Mesendoderm (in vitro differentiated cells): ENCODE data around the gene OBSL1.

Experiments used
- DNase-seq: peaks from one replicate; pipeline ENCODE4 v3.0.0; 2013
- H2AK5ac ChIP-seq: 2 replicates; pipeline ENCODE4 v1.6.1; 2013; ENCODE audit warnings: low read length, inconsistent platforms
- H2BK120ac ChIP-seq: 2 replicates; pipeline ENCODE4 v1.6.1; 2013; ENCODE audit warnings: low read depth, mild to moderate bottlenecking, low read length, moderate library complexity, mixed read lengths
- H2BK15ac ChIP-seq: replicated peaks from 2 replicates; pipeline ENCODE4 v1.6.1; 2013; ENCODE audit warnings: low read depth, mild to moderate bottlenecking, moderate library complexity
- H2BK5ac ChIP-seq: 2 replicates; pipeline ENCODE4 v1.6.1; 2013; ENCODE audit warnings: low read length, inconsistent platforms
- H3K18ac ChIP-seq: 2 replicates; pipeline ENCODE4 v1.6.1; 2013; ENCODE audit warnings: mild to moderate bottlenecking, low read length, mixed read lengths
- H3K23ac ChIP-seq: one replicate; pipeline ENCODE4 v1.6.1; 2013; ENCODE audit warnings: low read length
- H3K27ac ChIP-seq: 2 replicates; pipeline ENCODE4 v1.5.1; 2013; ENCODE audit warnings: low read depth, mild to moderate bottlenecking, inconsistent platforms, low read length, moderate library complexity
- H3K27me3 ChIP-seq: 2 replicates; pipeline ENCODE4 v1.6.1; 2013; ENCODE audit warnings: low read length, control low read depth, mild to moderate bottlenecking, inconsistent platforms; ENCODE audit not compliant: insufficient read depth, poor library complexity
- H3K36me3 ChIP-seq: 2 replicates; pipeline ENCODE4 v1.6.1; 2013; ENCODE audit warnings: low read length, inconsistent platforms; ENCODE audit not compliant: control insufficient read depth, insufficient read depth
- H3K4ac ChIP-seq: one replicate; pipeline ENCODE4 v1.6.1; 2013; ENCODE audit warnings: low read depth, mild to moderate bottlenecking, low read length, moderate library complexity
- H3K4me1 ChIP-seq: 2 replicates; pipeline ENCODE4 v1.6.1; 2013; ENCODE audit warnings: low read depth, low read length, inconsistent platforms; ENCODE audit not compliant: control insufficient read depth
- H3K4me2 ChIP-seq: 2 replicates; pipeline ENCODE4 v1.6.1; 2013; ENCODE audit warnings: low read length
- H3K4me3 ChIP-seq: 2 replicates; pipeline ENCODE4 v1.5.1; 2013; ENCODE audit warnings: mild to moderate bottlenecking, low read length
- H3K56ac ChIP-seq: one replicate; pipeline ENCODE4 v1.6.1; 2013; ENCODE audit warnings: low read length
- H3K79me1 ChIP-seq: 2 replicates; pipeline ENCODE4 v1.6.1; 2013; ENCODE audit warnings: low read length, inconsistent platforms
- H3K79me2 ChIP-seq: 2 replicates; pipeline ENCODE4 v1.6.1; 2013; ENCODE audit warnings: mild to moderate bottlenecking, low read length; ENCODE audit not compliant: control insufficient read depth, insufficient read depth
- H3K9ac ChIP-seq: 2 replicates; pipeline ENCODE4 v1.6.1; 2013; ENCODE audit warnings: low read length, inconsistent platforms
- H4K5ac ChIP-seq: one replicate; pipeline ENCODE4 v1.6.1; 2013; ENCODE audit warnings: low read length
- H4K8ac ChIP-seq: one replicate; pipeline ENCODE4 v1.6.1; 2013; ENCODE audit warnings: low read depth, mild to moderate bottlenecking, control low read depth, low read length, moderate library complexity
- WGBS: extraction: QIAGEN DNeasy Blood & Tissue Kit; methylation state at CpG from one replicate; pipeline ENCODE4 v1.1.7; 2013; ENCODE audit warnings: low lambda C conversion rate, missing lambda C conversion rate; ENCODE audit not compliant: insufficient coverage; ENCODE audit errors: extremely low coverage; 5-methylcytosine and 5-hydroxymethylcytosine counted together

OBSL1 gene

DNA sequence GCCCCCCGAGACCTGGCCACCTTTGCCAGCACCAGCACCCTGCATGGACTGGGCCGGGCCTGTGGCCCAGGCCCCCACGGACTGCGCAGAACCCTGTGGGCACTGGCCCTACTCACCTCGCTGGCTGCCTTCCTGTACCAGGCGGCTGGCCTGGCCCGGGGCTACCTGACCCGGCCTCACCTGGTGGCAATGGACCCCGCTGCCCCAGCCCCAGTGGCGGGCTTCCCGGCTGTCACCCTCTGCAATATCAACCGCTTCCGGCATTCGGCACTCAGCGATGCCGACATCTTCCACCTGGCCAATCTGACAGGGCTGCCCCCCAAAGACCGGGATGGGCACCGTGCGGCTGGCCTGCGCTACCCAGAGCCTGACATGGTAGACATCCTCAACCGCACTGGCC is 56.5 kb downstream of the OBSL1 start:
- Histone ChIP-seq H3K4me3 (no peak overlapping the region), H2BK15ac (no peak overlapping the region), H3K4me1 (peaks cover 2% of the 10 kb centered on the region), H3K23ac (no peak overlapping the region), H4K5ac (no peak overlapping the region), H3K79me1 (no peaks in the 10 kb centered on the region), H3K79me2 (no peaks in the 10 kb centered on the region), H4K8ac (no peak overlapping the region), H3K56ac (no peak overlapping the region), H3K36me3 (no peaks in the 10 kb centered on the region), H3K4ac (no peak overlapping the region), H2AK5ac (no peak overlapping the region), H3K27ac (no peak overlapping the region), H3K9ac (no peak overlapping the region), H3K27me3 (peaks cover 23% of the 10 kb centered on the region), H3K4me2 (no peak overlapping the region), H3K18ac (no peak overlapping the region), H2BK5ac (no peak overlapping the region), H2BK120ac (no peak overlapping the region)
- no peak for DNase-seq
- WGBS = no CpG with 5 or more reads among the region's 21 CpGs

- peak within 1 kb of the TSS; percentile 19 for H3K9ac ChIP-seq
- peak within 1 kb of the TSS; percentile 42 for H3K56ac ChIP-seq
- no CpG with 5 or more reads among the region's 31 CpGs for WGBS
- no peak within 1 kb of the TSS for H3K4me3 ChIP-seq
- no peak within 1 kb of the TSS for H2BK120ac ChIP-seq
- no peaks in the 10 kb centered on the region for H3K79me1 ChIP-seq
- no peaks in the 10 kb centered on the region for H3K36me3 ChIP-seq
- peak within 1 kb of the TSS; percentile 29 for H3K4me2 ChIP-seq
- no peak within 1 kb of the TSS for H3K27ac ChIP-seq
- peaks cover 23% of the 10 kb centered on the region for H3K27me3 ChIP-seq
- no peak within 1 kb of the TSS for H2AK5ac ChIP-seq
- H3K18ac ChIP-seq = no peak within 1 kb of the TSS
- no peak within 1 kb of the TSS for H3K4ac ChIP-seq
- H3K4me1 ChIP-seq = peaks cover 4% of the 10 kb centered on the region
- no peak within 1 kb of the TSS for H4K8ac ChIP-seq
- no peak within 1 kb of the TSS for H2BK15ac ChIP-seq
- DNase-seq = no peak
- no peaks in the 10 kb centered on the region for H3K79me2 ChIP-seq
- no peak within 1 kb of the TSS for H2BK5ac ChIP-seq
- H4K5ac ChIP-seq = no peak within 1 kb of the TSS
- H3K23ac ChIP-seq = no peak within 1 kb of the TSS
These were observed 57.1 kb downstream of the OBSL1 start, which contains the start of gene ASIC4 for GRCh38 chr2:219514196-219514761. Gene ASIC4, plus strand, starts transcription at chr2:219514482. Its CDS starts 243 bp downstream, at chr2:219514725.

DNA sequence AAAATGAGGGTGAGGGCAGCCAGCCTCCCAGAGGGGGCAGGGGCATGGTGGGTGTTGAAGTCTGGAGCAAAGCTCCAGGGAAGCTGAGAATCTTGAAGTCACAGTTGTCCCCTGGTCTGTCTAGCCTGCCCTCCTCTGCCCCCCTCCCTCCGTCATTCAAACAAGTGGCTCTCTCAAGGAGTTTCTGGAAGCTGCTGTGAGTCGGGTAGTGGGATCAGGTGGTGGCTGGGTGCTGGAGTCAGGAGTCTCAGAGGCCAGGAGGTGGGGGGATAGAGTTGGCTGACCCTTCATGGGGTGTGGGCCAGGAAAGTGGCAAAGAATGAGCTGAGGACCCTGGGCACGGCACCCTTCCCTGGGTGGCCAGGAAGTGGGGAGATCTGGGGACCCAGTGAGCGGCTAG is 57.6 kb downstream of the OBSL1 start:
- no peak overlapping the region for H3K4me3 ChIP-seq
- H3K27ac ChIP-seq = no peak overlapping the region
- peaks cover 23% of the 10 kb centered on the region for H3K27me3 ChIP-seq

DNA sequence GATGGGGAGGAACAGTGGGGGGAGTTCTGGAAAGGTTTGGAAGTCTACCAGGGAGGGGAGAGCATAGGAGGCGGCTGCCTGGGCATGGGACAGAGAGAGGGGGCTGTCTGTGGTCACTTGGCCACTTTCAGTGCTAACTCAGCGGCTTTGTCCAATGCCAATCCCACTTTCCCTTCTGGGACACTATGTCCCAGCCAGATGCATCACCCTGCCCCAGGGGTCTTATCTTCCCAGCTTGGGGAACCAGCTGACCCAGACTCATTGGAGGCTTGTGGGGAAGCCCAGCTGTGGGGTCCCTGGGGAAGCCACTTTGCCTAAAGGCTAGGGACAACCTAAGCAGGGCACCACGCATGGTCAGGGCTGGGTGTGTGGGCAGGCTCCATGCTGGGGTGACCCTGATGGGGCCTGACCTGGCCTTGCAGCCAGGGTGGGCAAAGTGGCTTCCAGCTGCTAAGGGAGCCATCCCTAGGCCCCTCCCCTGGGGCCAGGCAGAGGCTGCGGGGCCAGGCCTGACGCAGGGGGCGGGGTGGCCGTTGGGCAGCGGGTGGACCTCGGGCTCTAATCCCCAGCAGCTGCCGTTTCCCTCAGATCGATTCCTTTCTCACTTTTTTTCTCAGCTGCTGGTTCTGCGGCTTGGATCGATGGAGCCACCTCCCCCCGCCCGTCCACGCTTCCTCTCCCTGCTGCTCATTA is 58.7 kb downstream of the OBSL1 start:
- no CpG with 5 or more reads among the region's 16 CpGs for WGBS
- Histone ChIP-seq H3K27me3 (peaks cover 23% of the 10 kb centered on the region), H3K56ac (no peak overlapping the region), H3K79me1 (no peaks in the 10 kb centered on the region), H3K18ac (no peak overlapping the region), H3K23ac (no peak overlapping the region), H3K4me3 (no peak overlapping the region), H3K9ac (no peak overlapping the region), H3K27ac (no peak overlapping the region), H3K36me3 (no peaks in the 10 kb centered on the region), H2BK5ac (no peak overlapping the region), H3K4ac (no peak overlapping the region), H4K8ac (no peak overlapping the region), H2BK120ac (no peak overlapping the region), H2BK15ac (no peak overlapping the region), H3K4me2 (no peak overlapping the region), H2AK5ac (no peak overlapping the region), H3K4me1 (peaks cover 4% of the 10 kb centered on the region), H4K5ac (no peak overlapping the region), H3K79me2 (no peaks in the 10 kb centered on the region)
- DNase-seq = no peak

More for the DNA sequence above, 57.6 kb downstream of the OBSL1 start:
- Histone ChIP-seq H3K79me1 (no peaks in the 10 kb centered on the region), H3K4me2 (no peak overlapping the region), H3K36me3 (no peaks in the 10 kb centered on the region), H3K4ac (no peak overlapping the region), H2BK5ac (no peak overlapping the region), H3K79me2 (no peaks in the 10 kb centered on the region), H2BK120ac (no peak overlapping the region), H2AK5ac (no peak overlapping the region), H4K8ac (no peak overlapping the region), H3K18ac (no peak overlapping the region), H3K4me1 (peaks cover 4% of the 10 kb centered on the region), H2BK15ac (no peak overlapping the region), H3K56ac (no peak overlapping the region), H3K9ac (no peak overlapping the region), H4K5ac (no peak overlapping the region), H3K23ac (no peak overlapping the region)
- DNase-seq = no peak
- no CpG with 5 or more reads among the region's 4 CpGs for WGBS

DNA sequence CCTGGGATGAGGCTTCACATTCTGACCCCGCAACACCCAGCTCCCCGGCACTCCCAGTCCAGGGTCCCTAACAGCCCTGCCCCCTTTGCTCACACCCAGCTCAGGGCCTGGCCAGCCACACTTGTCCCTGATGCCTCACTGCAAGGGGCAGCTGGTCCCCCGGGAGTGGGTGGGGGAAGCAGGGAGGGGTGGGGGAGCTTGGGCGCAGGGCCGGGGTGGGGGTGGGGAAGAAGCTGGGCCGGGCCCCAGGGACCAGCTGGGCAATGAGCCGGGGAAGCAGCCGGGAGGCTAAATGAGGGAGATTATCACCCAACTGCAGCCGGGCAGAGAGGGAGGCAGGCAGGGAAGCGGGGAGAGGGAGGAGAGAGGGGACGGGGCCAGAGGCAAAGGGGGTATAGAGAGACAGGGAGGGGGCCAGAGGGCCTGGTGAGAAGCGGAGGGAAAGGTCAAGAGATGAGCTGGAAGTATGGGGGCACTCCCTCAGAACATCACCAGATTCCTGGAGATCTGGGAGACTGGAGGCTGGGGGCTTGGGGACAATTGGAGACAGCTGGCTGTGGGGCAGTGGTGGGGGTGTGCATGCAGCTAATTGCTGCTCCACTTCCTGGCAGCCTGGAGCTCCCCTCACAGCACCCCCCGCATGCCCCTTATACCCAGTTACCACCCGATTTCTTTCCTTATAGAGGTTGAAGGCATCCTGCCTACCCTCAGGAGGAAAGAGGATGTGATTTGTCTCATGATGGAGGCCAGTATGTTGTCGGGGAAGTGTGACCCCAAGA is 59.6 kb downstream of the OBSL1 start:
- Histone ChIP-seq H3K4me3 (no peak overlapping the region), H4K8ac (no peak overlapping the region), H3K9ac (no peak overlapping the region), H2AK5ac (no peak overlapping the region), H2BK15ac (no peak overlapping the region), H3K27ac (no peak overlapping the region), H2BK5ac (no peak overlapping the region), H4K5ac (no peak overlapping the region), H2BK120ac (no peak overlapping the region), H3K4ac (no peak overlapping the region), H3K56ac (no peak overlapping the region), H3K4me2 (no peak overlapping the region), H3K79me1 (no peaks in the 10 kb centered on the region), H3K23ac (no peak overlapping the region), H3K27me3 (peaks cover 23% of the 10 kb centered on the region), H3K18ac (no peak overlapping the region), H3K79me2 (no peaks in the 10 kb centered on the region), H3K36me3 (no peaks in the 10 kb centered on the region), H3K4me1 (peaks cover 7% of the 10 kb centered on the region)
- no peak for DNase-seq
- no CpG with 5 or more reads among the region's 15 CpGs for WGBS
